Glutamatergic neuron (in vitro differentiated cells): ENCODE results near the gene REC114. TPM values are rescaled to one million over a fixed set of nuclear protein-coding genes. Genes with fewer than 3 reads are reported as not detected.
"Not testable (repeated sequence)": the region's sequence is repeated elsewhere in the genome, so short reads cannot be mapped to it uniquely, and the experiment has no call there.

Experiments used
- DNase-seq: peaks from one replicate; pipeline ENCODE4 v3.0.0; 2022
- H3K27ac Mint-ChIP-seq: one replicate; pipeline ENCODE4 v1.8.0; 2020; ENCODE audit warnings: mild to moderate bottlenecking, mixed read lengths, inconsistent platforms; ENCODE audit not compliant: unreplicated experiment
- H3K27me3 Mint-ChIP-seq: one replicate; pipeline ENCODE4 v1.8.0; 2020; ENCODE audit warnings: mild to moderate bottlenecking, moderate library complexity, mixed read lengths, inconsistent platforms; ENCODE audit not compliant: unreplicated experiment
- H3K36me3 Mint-ChIP-seq: one replicate; pipeline ENCODE4 v1.8.0; 2020; ENCODE audit warnings: mild to moderate bottlenecking, mixed read lengths, inconsistent platforms; ENCODE audit not compliant: unreplicated experiment
- H3K4me1 Mint-ChIP-seq: one replicate; pipeline ENCODE4 v1.8.0; 2020; ENCODE audit warnings: mild to moderate bottlenecking, low read depth, mixed read lengths, inconsistent platforms; ENCODE audit not compliant: unreplicated experiment
- H3K4me3 Mint-ChIP-seq: one replicate; pipeline ENCODE4 v1.8.0; 2020; ENCODE audit warnings: mild to moderate bottlenecking, mixed read lengths, inconsistent platforms; ENCODE audit not compliant: unreplicated experiment
- H3K9me3 Mint-ChIP-seq: one replicate; pipeline ENCODE4 v1.8.0; 2020; ENCODE audit warnings: mild to moderate bottlenecking, moderate library complexity, mixed read lengths, inconsistent platforms; ENCODE audit not compliant: unreplicated experiment
- total RNA-seq: library from RNA; stranded (reverse); fragmentation: NEBNext Ultra II Directional; extraction: Animal tissue kit (Norgen Biotek cat#: 25700); gene quantifications from one replicate; pipeline ENCODE4 v1.2.1, GENCODE V29; 2021; ENCODE audit not compliant: unreplicated experiment
- TF ChIP-seq, protein P1 (sequence below): fragments of 200-600 bp; sonication (generic); IDR thresholded peaks from one replicate; pipeline ENCODE4 v1.5.0; 2021; ENCODE audit not compliant: partially characterized antibody, unreplicated experiment

Gene REC114
- total RNA-seq, 1 donor from 2014 or later: not detected

DNA sequence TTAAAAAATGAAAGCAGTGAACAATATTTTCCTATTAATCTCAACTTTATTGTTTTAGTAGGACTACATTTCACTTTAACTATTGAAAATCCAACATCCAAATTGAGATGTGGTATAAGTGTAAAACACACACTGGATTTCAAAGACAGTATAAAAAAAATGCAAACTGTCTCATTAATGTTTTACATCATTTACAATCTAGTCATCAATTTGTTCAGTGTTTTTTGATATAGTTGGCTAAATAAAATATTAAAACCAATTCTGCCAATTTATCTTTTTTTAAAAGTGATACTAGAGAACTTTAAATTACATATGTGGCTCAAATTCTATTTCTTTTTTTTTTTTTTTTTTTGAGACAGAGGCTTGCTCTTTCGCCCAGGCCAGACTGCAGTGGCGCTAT is 95.2 kb downstream of the REC114 start:
- no peaks in the 10 kb centered on the region for H3K27me3 Mint-ChIP-seq
- DNase-seq: no peak
- no peaks in the 10 kb centered on the region for H3K9me3 Mint-ChIP-seq
- H3K27ac Mint-ChIP-seq: no peak overlapping the region
- no peaks in the 10 kb centered on the region for H3K36me3 Mint-ChIP-seq
- no peak overlapping the region for H3K4me3 Mint-ChIP-seq
- no peaks in the 10 kb centered on the region for H3K4me1 Mint-ChIP-seq
- TF ChIP-seq, protein P1, sequence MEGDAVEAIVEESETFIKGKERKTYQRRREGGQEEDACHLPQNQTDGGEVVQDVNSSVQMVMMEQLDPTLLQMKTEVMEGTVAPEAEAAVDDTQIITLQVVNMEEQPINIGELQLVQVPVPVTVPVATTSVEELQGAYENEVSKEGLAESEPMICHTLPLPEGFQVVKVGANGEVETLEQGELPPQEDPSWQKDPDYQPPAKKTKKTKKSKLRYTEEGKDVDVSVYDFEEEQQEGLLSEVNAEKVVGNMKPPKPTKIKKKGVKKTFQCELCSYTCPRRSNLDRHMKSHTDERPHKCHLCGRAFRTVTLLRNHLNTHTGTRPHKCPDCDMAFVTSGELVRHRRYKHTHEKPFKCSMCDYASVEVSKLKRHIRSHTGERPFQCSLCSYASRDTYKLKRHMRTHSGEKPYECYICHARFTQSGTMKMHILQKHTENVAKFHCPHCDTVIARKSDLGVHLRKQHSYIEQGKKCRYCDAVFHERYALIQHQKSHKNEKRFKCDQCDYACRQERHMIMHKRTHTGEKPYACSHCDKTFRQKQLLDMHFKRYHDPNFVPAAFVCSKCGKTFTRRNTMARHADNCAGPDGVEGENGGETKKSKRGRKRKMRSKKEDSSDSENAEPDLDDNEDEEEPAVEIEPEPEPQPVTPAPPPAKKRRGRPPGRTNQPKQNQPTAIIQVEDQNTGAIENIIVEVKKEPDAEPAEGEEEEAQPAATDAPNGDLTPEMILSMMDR: no peak

DNA sequence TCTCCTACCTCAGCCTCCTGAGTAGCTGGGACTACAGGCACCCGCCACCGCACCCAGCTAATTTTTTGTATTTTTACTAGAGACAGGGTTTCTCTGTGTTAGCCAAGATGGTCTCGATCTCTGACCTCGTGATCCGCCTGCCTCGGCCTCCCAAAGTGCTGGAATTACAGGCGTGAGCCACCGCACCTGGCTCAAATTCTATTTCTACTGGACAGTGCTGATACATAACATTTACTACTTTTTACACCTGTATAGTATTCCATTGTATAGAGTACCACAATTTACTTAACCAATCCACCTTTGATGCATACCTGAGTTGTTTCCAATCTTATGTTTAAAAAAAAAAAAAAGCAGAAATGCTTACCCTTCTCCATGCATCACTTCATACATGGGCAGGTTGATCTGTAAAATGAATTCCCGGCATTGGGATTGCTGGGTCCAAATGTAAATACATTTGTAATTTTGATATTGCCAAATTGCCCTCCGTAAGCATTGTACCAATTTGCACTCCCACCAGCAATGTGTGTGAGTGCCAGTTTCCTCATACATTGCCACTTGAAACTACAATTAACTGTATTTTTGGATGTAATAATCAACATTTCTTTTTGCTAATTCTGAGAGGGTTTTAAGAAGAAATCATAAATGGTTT is 95.7 kb downstream of the REC114 start:
- Mint-ChIP-seq H3K4me1 (no peaks in the 10 kb centered on the region), H3K27me3 (no peaks in the 10 kb centered on the region), H3K36me3 (no peaks in the 10 kb centered on the region), H3K27ac (no peak overlapping the region), H3K9me3 (no peaks in the 10 kb centered on the region), H3K4me3 (no peak overlapping the region)
- TF ChIP-seq, protein P1: no peak
- DNase-seq: no peak

DNA sequence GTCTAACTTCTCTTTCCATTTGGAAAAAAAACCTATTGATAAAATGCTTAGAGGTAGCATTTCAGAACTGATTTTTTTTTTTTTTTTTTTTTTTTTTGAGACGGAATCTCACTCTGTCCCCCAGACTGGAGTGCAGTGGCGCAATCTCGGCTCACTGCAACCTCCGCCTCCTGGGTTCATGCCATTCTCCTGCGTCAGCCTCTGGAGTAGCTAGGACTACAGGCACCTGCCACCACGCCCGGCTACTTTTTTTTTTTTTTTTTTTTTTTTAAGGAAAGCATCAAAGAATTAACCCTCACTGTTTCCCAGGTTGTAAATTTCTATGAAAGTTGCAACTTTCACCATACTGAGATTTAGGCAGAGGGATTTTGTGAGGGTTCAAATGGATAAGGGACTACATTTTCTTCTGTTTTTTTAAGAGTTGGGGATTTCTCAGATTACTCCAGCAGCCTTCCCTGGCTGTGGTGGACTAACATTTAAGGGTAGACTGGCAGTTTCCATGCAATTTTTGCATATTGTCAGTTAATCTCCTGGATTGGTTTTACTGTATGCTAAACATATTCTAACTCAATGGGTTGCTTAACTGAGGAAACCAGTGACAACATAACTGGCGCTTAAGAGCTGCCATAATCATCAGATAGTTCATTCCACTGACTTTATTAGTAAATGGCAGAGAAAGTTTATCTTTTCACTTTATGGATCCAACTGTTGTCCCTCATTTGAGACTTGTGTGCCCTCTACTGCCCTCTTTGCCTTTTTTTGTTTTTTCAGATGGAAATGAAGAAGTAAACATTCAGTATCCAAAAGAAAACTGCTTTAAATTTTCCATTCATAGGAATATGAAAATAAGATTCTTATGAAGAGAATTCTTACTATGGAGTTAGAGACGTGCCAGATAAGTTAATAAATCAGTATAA is 96.5 kb downstream of the REC114 start:
- Mint-ChIP-seq H3K36me3 (no peaks in the 10 kb centered on the region), H3K27ac (no peak overlapping the region), H3K4me1 (no peaks in the 10 kb centered on the region), H3K4me3 (no peak overlapping the region), H3K9me3 (no peaks in the 10 kb centered on the region), H3K27me3 (no peaks in the 10 kb centered on the region)
- TF ChIP-seq, protein P1: no peak
- DNase-seq: no peak

DNA sequence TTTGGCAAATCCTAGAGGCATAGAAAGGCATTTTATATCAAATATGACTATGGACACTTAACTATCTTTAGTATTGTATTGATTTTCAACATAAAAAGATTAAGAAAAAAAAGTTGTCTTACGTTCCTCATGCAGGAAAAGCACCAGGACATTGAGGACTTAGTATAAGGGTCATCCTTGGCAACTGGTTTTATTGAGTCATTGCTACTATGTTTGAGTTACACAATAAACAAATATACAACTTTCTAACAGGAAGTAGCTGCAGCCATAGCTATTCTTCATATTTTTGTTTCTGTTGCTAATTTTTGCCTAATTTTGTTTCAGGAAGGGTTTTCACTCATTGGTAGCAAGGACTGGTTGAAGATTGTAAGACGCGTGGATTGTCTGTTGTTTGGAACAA is 97.2 kb downstream of the REC114 start:
- H3K27ac Mint-ChIP-seq: no peak overlapping the region
- no peak overlapping the region for H3K4me3 Mint-ChIP-seq
- no peaks in the 10 kb centered on the region for H3K4me1 Mint-ChIP-seq
- DNase-seq: no peak
- no peaks in the 10 kb centered on the region for H3K9me3 Mint-ChIP-seq
- no peaks in the 10 kb centered on the region for H3K27me3 Mint-ChIP-seq
- no peaks in the 10 kb centered on the region for H3K36me3 Mint-ChIP-seq
- TF ChIP-seq, protein P1: no peak

DNA sequence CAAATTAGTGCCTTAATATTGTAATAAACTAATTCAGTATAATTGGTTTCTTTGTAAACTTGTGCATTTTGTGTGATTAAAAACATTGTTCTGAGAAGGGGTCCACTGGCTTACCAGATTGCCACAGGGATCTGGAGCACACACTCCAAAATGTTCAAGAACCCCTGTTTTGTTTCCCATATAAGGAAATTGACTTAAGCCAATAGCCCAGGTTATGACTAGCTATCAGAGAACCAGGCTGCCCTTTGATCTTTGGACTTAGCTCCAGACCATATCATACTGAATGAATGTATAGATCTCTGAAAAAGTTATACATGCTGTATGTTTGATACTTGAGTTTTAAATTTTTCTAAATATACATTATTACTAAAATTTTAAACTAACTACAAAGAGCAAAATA is 98.5 kb downstream of the REC114 start:
- Mint-ChIP-seq H3K4me3 (no peak overlapping the region), H3K4me1 (no peaks in the 10 kb centered on the region), H3K27ac (no peak overlapping the region), H3K36me3 (no peaks in the 10 kb centered on the region), H3K27me3 (no peaks in the 10 kb centered on the region), H3K9me3 (no peaks in the 10 kb centered on the region)
- TF ChIP-seq, protein P1: no peak
- no peak for DNase-seq

DNA sequence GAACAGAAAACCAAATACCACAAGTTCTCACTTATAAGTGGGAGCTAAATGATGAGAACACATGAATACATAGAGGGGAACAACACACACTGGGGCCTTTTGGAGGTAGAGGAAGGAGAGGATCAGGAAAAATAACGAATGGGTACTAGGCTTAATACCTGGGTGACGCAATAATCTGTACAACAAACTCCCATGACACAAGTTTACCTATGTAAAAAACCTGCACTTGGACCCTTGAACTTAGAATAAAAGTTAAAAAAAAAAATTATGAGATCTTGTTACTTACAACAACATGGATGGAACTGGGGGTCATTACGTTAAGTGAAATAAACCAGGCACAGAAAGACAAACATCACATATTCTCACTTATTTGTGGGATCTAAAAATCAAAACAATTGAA is 106.0 kb downstream of the REC114 start:
- H3K4me1 Mint-ChIP-seq, H3K9me3 Mint-ChIP-seq: not testable (repeated sequence)

More for the DNA sequence above, 106.0 kb downstream of the REC114 start:
- H3K4me3 Mint-ChIP-seq, H3K27me3 Mint-ChIP-seq, H3K27ac Mint-ChIP-seq, H3K36me3 Mint-ChIP-seq, DNase-seq: not testable (repeated sequence)
